Keratinocyte (primary cell): Measurements from ENCODE around the gene RAPGEF4. TPM values are rescaled to one million over a fixed set of nuclear protein-coding genes. Genes with fewer than 3 reads are reported as not detected.

Source experiments
- DNase-seq: peaks from one replicate; pipeline ENCODE4 v3.0.0-alpha.2; 2011; ENCODE audit warnings: low read depth, missing footprints, low spot score
- FAIRE-seq: peaks from 2 replicates; lab custom pipeline; 2011; peaks lifted over from hg19 to GRCh38; lab: Jason Lieb, UNC
- H2AFZ ChIP-seq: 2 replicates; pipeline ENCODE4 v1.6.0; 2012; ENCODE audit warnings: low read length, control low read depth, inconsistent platforms; ENCODE audit not compliant: control insufficient read depth
- H3K27ac ChIP-seq: 2 replicates; pipeline ENCODE4 v1.5.1; 2011; ENCODE audit warnings: low read length; ENCODE audit not compliant: control insufficient read depth, insufficient read depth
- H3K27me3 ChIP-seq: 3 replicates; pipeline ENCODE4 v1.6.0; 2011; ENCODE audit warnings: low read length; ENCODE audit not compliant: control insufficient read depth, insufficient read depth; ENCODE audit errors: extremely low read depth
- H3K36me3 ChIP-seq, 2 experiments: 2 replicates in 1 of 2; 3 replicates in 1 of 2; pipeline ENCODE4 v1.5.1; 2011; ENCODE audit warnings: low read length in 2 of 2, mild to moderate bottlenecking in 1 of 2; ENCODE audit not compliant: control insufficient read depth in 2 of 2, insufficient read depth in 2 of 2; ENCODE audit errors: extremely low read depth in 1 of 2
- H3K4me1 ChIP-seq: 3 replicates; pipeline ENCODE4 v1.5.1; 2011; ENCODE audit warnings: low read length; ENCODE audit not compliant: control insufficient read depth, insufficient read depth; ENCODE audit errors: extremely low read depth
- H3K4me2 ChIP-seq: 3 replicates; pipeline ENCODE4 v1.6.0; 2011; ENCODE audit warnings: low read depth, low read length; ENCODE audit not compliant: control insufficient read depth, insufficient read depth; ENCODE audit errors: extremely low read depth
- H3K4me3 ChIP-seq, 3 experiments: fragments of 200-600 bp in 1 of 3; sonication (generic) in 1 of 3; 2 replicates in 2 of 3; 3 replicates in 1 of 3; pipeline ENCODE4 v1.5.1; 2011 to 2016; ENCODE audit warnings: low read length in 3 of 3, mild to moderate bottlenecking in 3 of 3, control low read depth in 2 of 3, inconsistent platforms in 1 of 3, low read depth in 1 of 3, mixed read lengths in 1 of 3, mixed run types in 1 of 3, moderate library complexity in 1 of 3; ENCODE audit not compliant: control insufficient read depth in 2 of 3, insufficient read depth in 2 of 3; ENCODE audit errors: extremely low read depth in 1 of 3
- H3K79me2 ChIP-seq: 2 replicates; pipeline ENCODE4 v1.6.0; 2012; ENCODE audit warnings: low read length; ENCODE audit not compliant: control insufficient read depth, insufficient read depth
- H3K9ac ChIP-seq: 3 replicates; pipeline ENCODE4 v1.6.0; 2011; ENCODE audit warnings: low read length; ENCODE audit not compliant: control insufficient read depth, insufficient read depth; ENCODE audit errors: extremely low read depth
- H3K9me1 ChIP-seq: 3 replicates; pipeline ENCODE4 v1.6.0; 2011; ENCODE audit warnings: low read length; ENCODE audit not compliant: control insufficient read depth, insufficient read depth; ENCODE audit errors: extremely low read depth
- H3K9me3 ChIP-seq: 2 replicates; pipeline ENCODE4 v1.5.1; 2012; ENCODE audit warnings: low read depth, low read length; ENCODE audit not compliant: control insufficient read depth
- H4K20me1 ChIP-seq: 3 replicates; pipeline ENCODE4 v1.6.0; 2011; ENCODE audit warnings: low read length; ENCODE audit not compliant: control insufficient read depth, insufficient read depth; ENCODE audit errors: extremely low read depth
- EZH2 ChIP-seq: IDR thresholded peaks from one replicate; pipeline ENCODE4 v1.6.1; 2012; ENCODE audit warnings: inconsistent platforms, mild to moderate bottlenecking, low read length, moderate library complexity
- dilution Hi-C: fragments of 300-500 bp; cut with MboI; formaldehyde crosslinking; loops from one replicate; pipeline ENCODE4 v1.7.0; 2020; ENCODE audit warnings: low sequenced_read_pairs; ENCODE audit not compliant: extremely low pct_ligation_motif_present
- polyA plus RNA-seq, 5 experiments: library from polyadenylated mRNA; depleted of rRNA in 3 of 5; stranded (reverse) in 3 of 5; stranded (forward) in 1 of 5; unstranded in 1 of 5; fragments of >200 nt; gene quantifications; 1 replicate in 1 of 5; 2 replicates in 3 of 5; 3 replicates in 1 of 5; pipeline versions ENCODE4 v1.2.1 to v1.2.3, GENCODE V29; 2011 to 2012; ENCODE audit warnings: missing spikeins in 2 of 5, low read depth in 1 of 5, low replicate concordance in 1 of 5
- TF ChIP-seq, protein P1 (sequence below), 3 experiments: IDR thresholded peaks in 1 of 3; conservative IDR thresholded peaks in 1 of 3; optimal IDR thresholded peaks in 1 of 3; 2 replicates in 2 of 3; 3 replicates in 1 of 3; pipeline versions ENCODE3 to v1.5.1; 2011; ENCODE audit warnings: low read length in 3 of 3, mild to moderate bottlenecking in 3 of 3, moderate library complexity in 2 of 3, control low read depth in 1 of 3, inconsistent platforms in 1 of 3; ENCODE audit not compliant: insufficient read depth in 2 of 3; ENCODE audit errors: extremely low read depth in 1 of 3

Gene RAPGEF4
- polyA plus RNA-seq, 1 donor (not counting 4 experiments of a cell fraction or from before 2014, with no cell fraction given), result 1.6 TPM

DNA sequence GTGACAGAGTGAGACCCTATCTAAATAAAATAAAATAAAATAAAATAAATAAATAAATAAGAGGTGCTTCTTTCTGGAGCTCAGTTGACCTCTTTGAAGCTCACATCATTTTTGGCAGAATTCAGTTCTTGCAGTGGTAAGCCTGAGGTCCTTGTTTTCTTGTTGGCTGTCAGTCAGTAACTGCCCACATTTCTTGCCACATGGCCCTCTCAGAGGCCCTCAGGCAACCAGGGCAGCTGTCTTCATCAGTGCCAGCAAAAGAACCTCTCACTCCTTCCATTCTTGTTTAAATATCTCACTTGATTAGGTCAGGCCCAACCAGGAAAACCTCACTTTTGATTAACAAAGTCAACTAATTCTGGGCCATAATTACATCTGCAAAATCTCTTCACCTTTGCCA lies 53.2 kb downstream of the RAPGEF4 start:
- Histone ChIP-seq H3K9ac (no peak overlapping the region), H2AFZ (no peak overlapping the region), H3K27me3 (no peaks in the 10 kb centered on the region), H3K4me1 (peaks cover 10% of the 10 kb centered on the region), H3K4me3 (no peak overlapping the region), H3K4me2 (no peak overlapping the region), H3K9me3 (no peaks in the 10 kb centered on the region), H4K20me1 (no peaks in the 10 kb centered on the region), H3K27ac (no peak overlapping the region), H3K36me3 (no peaks in the 10 kb centered on the region), H3K79me2 (no peaks in the 10 kb centered on the region), H3K9me1 (no peaks in the 10 kb centered on the region)
- FAIRE-seq (no peak), DNase-seq (no peak)
- dilution Hi-C loops, result no loop called here
- TF ChIP-seq, protein P1, sequence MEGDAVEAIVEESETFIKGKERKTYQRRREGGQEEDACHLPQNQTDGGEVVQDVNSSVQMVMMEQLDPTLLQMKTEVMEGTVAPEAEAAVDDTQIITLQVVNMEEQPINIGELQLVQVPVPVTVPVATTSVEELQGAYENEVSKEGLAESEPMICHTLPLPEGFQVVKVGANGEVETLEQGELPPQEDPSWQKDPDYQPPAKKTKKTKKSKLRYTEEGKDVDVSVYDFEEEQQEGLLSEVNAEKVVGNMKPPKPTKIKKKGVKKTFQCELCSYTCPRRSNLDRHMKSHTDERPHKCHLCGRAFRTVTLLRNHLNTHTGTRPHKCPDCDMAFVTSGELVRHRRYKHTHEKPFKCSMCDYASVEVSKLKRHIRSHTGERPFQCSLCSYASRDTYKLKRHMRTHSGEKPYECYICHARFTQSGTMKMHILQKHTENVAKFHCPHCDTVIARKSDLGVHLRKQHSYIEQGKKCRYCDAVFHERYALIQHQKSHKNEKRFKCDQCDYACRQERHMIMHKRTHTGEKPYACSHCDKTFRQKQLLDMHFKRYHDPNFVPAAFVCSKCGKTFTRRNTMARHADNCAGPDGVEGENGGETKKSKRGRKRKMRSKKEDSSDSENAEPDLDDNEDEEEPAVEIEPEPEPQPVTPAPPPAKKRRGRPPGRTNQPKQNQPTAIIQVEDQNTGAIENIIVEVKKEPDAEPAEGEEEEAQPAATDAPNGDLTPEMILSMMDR (optimal IDR thresholded peaks at IDR 0.05 in 1 of 3, IDR thresholded peaks at IDR 0.05 in 1 of 3, conservative IDR thresholded peaks at IDR 0.05 in 1 of 3; ENCODE audit: extremely low read depth in 1 of 3, insufficient read depth in 2 of 3, low read length in 3 of 3), result no peak
- TF ChIP-seq EZH2, result no peak

DNA sequence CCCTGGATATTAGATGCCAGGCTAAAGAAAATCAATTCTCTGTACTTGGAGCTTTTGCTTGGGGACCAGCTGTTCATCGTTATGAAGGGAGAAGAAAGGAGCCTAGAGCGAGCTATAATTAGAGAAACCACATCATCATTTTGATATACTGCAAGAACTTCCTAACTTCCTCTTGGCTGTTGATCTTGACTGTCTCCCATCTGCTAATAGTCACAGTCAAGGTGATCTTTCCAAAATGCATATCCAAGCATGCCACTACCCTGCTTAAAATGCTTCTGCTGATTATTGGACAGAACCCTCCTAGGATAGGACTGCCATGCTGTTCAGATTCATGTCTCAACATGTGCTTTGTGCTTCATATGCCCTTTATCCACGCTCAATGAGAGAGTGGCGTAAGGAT lies 54.8 kb downstream of the RAPGEF4 start:
- no peak overlapping the region for H2AFZ ChIP-seq
- no peaks in the 10 kb centered on the region for H3K79me2 ChIP-seq

More for the DNA sequence above, 54.8 kb downstream of the RAPGEF4 start:
- FAIRE-seq (peak; percentile 36), DNase-seq (no peak)
- H3K36me3 ChIP-seq, result no peaks in the 10 kb centered on the region
- TF ChIP-seq, protein P1 (optimal IDR thresholded peaks at IDR 0.05 in 1 of 3, IDR thresholded peaks at IDR 0.05 in 1 of 3, conservative IDR thresholded peaks at IDR 0.05 in 1 of 3; ENCODE audit: extremely low read depth in 1 of 3, insufficient read depth in 2 of 3, low read length in 3 of 3), result no peak
- no peak for TF ChIP-seq EZH2
- peaks cover 10% of the 10 kb centered on the region for H3K4me1 ChIP-seq
- H3K27ac ChIP-seq, result no peak overlapping the region
- H3K9me1 ChIP-seq, result no peaks in the 10 kb centered on the region
- H3K27me3 ChIP-seq, result no peaks in the 10 kb centered on the region
- dilution Hi-C loops, result no loop called here
- H4K20me1 ChIP-seq, result no peaks in the 10 kb centered on the region
- H3K9ac ChIP-seq, result no peak overlapping the region
- no peaks in the 10 kb centered on the region for H3K9me3 ChIP-seq
- no peak overlapping the region for H3K4me3 ChIP-seq
- no peak overlapping the region for H3K4me2 ChIP-seq
